Smooth muscle cell (in vitro differentiated cells): Measurements from ENCODE around the gene COX17. TPM values are rescaled to one million over a fixed set of nuclear protein-coding genes. Genes with fewer than 3 reads are reported as not detected.
A peak's percentile ranks its signal among the peaks of the same experiment; 100 is the strongest.

ENCODE experiments used
- DNase-seq: peaks from one replicate; lab custom pipeline; 2025; ENCODE audit not compliant: unreplicated experiment; lab: John Stamatoyannopoulos, UW
- H2AFZ ChIP-seq: fragments of 200-600 bp; sonication (generic); 2 replicates; pipeline ENCODE4 v1.6.0; 2016; ENCODE audit warnings: antibody characterized with exemption, low read depth, mild to moderate bottlenecking
- H3F3A ChIP-seq: fragments of 200-600 bp; sonication (generic); 2 replicates; pipeline ENCODE4 v1.6.0; 2017; ENCODE audit warnings: antibody characterized with exemption, low read depth
- H3K27ac ChIP-seq: fragments of 200-600 bp; sonication (generic); 2 replicates; pipeline ENCODE4 v1.5.1; 2016; ENCODE audit warnings: low read depth, mild to moderate bottlenecking
- H3K27me3 ChIP-seq: fragments of 200-600 bp; sonication (generic); 2 replicates; pipeline ENCODE4 v1.6.1; 2016; ENCODE audit warnings: low read depth, mild to moderate bottlenecking
- H3K36me3 ChIP-seq: fragments of 200-600 bp; sonication (generic); 2 replicates; pipeline ENCODE4 v1.5.1; 2016; ENCODE audit warnings: low read depth
- H3K4me1 ChIP-seq: fragments of 200-600 bp; sonication (generic); 2 replicates; pipeline ENCODE4 v1.5.1; 2016; ENCODE audit warnings: low read depth
- H3K4me2 ChIP-seq: fragments of 200-600 bp; sonication (generic); 2 replicates; pipeline ENCODE4 v1.6.0; 2016; ENCODE audit warnings: mild to moderate bottlenecking
- H3K4me3 ChIP-seq: fragments of 200-600 bp; sonication (generic); 2 replicates; pipeline ENCODE4 v1.5.1; 2016; ENCODE audit warnings: mild to moderate bottlenecking
- H3K79me2 ChIP-seq: fragments of 200-600 bp; sonication (generic); 2 replicates; pipeline ENCODE4 v1.6.0; 2016; ENCODE audit warnings: low read depth, mild to moderate bottlenecking
- H3K9ac ChIP-seq: fragments of 200-600 bp; sonication (generic); 2 replicates; pipeline ENCODE4 v1.6.0; 2016; ENCODE audit warnings: low read depth
- H3K9me3 ChIP-seq: fragments of 200-600 bp; sonication (generic); replicated peaks from 2 replicates; pipeline ENCODE4 v1.5.1; 2016; ENCODE audit warnings: low read depth
- H4K20me1 ChIP-seq: fragments of 200-600 bp; sonication (generic); 2 replicates; pipeline ENCODE4 v1.6.0; 2016; ENCODE audit warnings: low read depth
- WGBS: methylation state at CpG from one replicate; pipeline ENCODE4 v1.1.7; 2016; ENCODE audit warnings: low lambda C conversion rate; 5-methylcytosine and 5-hydroxymethylcytosine counted together
- polyA plus RNA-seq: library from polyadenylated mRNA; unstranded; fragments of >200 nt; fragmentation: Nextera tagmentation; extraction: Ambion mirVana; gene quantifications from 2 replicates; pipeline ENCODE4 v1.2.1, GENCODE V29; 2016
- total RNA-seq: library from RNA; depleted of rRNA; stranded (reverse); fragments of >200 nt; gene quantifications from 2 replicates; pipeline ENCODE4 v1.2.3, GENCODE V29; 2014
- TF ChIP-seq, protein P1 (sequence below): fragments of 200-600 bp; sonication (generic); IDR thresholded peaks from 2 replicates; pipeline ENCODE4 v1.5.1; 2017; ENCODE audit warnings: borderline replicate concordance, mild to moderate bottlenecking, antibody characterized with exemption; ENCODE audit not compliant: insufficient read depth, poor library complexity, severe bottlenecking

The COX17 gene
- total and polyA plus RNA-seq, 2 experiments from 2014 or later, result 47.0 to 69.4 TPM

DNA sequence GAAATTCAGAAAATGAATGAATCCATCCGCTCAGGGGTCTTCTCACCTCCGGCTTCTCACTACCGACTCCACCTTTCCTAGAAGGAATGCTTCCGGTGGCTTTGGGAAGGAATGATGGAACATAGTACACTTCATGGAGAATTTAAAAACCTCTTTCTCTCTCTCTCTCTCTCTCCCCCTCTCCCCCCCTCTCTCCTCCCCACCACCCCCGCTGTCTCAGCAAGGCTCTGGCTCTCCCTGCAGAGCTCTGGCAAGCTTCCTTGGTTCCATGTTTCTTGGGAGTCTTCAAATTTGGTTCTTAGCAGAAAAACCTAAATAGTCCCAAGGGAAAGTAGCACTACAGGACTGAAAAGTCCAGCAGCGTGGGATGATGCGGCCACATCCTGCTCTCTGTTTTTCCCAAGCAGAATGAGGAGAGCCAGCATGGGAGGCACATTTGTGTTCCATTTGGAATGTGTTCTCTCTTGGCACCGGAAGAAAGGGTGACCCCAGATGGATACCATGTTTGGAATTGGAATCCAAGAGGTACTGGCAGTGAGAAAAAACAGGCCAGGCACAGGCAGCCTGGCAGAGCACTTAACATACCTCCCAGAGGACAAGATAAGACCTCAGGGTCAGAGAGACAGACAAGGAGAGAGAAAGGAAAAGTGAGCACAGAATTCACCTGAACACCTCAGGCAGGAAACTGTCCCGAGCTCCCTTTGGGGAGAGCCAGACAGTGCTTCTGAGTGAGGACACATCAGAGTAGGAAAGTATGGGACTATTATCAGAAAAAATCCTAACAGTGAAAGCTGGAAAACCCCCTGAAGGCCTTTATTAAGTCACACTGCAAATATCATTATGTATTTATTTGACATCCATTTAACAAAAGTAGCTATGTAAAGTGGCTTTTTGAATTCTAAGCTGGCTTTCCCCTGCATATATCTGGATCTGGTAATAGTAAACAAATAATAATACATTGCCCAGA, 16.4 kb downstream of the COX17 start, which contains the start of gene POPDC2:
Gene POPDC2 (minus strand): TSS at position 116 of the 967 bp plus-strand sequence. CDS start 166 bp downstream, outside the sequence.
- Histone ChIP-seq H3K4me2 (no peak within 1 kb of the TSS), H3K4me3 (no peak within 1 kb of the TSS), H3K27ac (peak within 1 kb of the TSS; percentile 1), H3K9ac (no peak within 1 kb of the TSS), H3K9me3 (no peaks in the 10 kb centered on the region), H3K27me3 (no peaks in the 10 kb centered on the region), H3K79me2 (no peaks in the 10 kb centered on the region), H4K20me1 (no peaks in the 10 kb centered on the region), H2AFZ (no peak within 1 kb of the TSS), H3F3A (no peaks in the 10 kb centered on the region), H3K4me1 (no peaks in the 10 kb centered on the region), H3K36me3 (no peaks in the 10 kb centered on the region)
- WGBS, result 65% methylated on average over 9 of the region's 9 CpGs
- DNase-seq, result no peak
- TF ChIP-seq, protein P1, sequence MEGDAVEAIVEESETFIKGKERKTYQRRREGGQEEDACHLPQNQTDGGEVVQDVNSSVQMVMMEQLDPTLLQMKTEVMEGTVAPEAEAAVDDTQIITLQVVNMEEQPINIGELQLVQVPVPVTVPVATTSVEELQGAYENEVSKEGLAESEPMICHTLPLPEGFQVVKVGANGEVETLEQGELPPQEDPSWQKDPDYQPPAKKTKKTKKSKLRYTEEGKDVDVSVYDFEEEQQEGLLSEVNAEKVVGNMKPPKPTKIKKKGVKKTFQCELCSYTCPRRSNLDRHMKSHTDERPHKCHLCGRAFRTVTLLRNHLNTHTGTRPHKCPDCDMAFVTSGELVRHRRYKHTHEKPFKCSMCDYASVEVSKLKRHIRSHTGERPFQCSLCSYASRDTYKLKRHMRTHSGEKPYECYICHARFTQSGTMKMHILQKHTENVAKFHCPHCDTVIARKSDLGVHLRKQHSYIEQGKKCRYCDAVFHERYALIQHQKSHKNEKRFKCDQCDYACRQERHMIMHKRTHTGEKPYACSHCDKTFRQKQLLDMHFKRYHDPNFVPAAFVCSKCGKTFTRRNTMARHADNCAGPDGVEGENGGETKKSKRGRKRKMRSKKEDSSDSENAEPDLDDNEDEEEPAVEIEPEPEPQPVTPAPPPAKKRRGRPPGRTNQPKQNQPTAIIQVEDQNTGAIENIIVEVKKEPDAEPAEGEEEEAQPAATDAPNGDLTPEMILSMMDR, result no peak

GRCh38 chr3:119659606-119660291, 17.5 kb downstream of the COX17 start:
- Histone ChIP-seq H3K79me2 (no peaks in the 10 kb centered on the region), H3K9me3 (no peaks in the 10 kb centered on the region), H2AFZ (no peak overlapping the region), H3K36me3 (no peaks in the 10 kb centered on the region), H3K4me3 (no peak overlapping the region), H3K27ac (no peak overlapping the region), H3F3A (no peaks in the 10 kb centered on the region), H3K27me3 (no peaks in the 10 kb centered on the region), H4K20me1 (no peaks in the 10 kb centered on the region), H3K4me1 (no peaks in the 10 kb centered on the region), H3K4me2 (no peak overlapping the region), H3K9ac (no peak overlapping the region)
- TF ChIP-seq, protein P1, result no peak
- DNase-seq, result no peak
- over 99% methylated on average over 9 of the region's 9 CpGs for WGBS

DNA sequence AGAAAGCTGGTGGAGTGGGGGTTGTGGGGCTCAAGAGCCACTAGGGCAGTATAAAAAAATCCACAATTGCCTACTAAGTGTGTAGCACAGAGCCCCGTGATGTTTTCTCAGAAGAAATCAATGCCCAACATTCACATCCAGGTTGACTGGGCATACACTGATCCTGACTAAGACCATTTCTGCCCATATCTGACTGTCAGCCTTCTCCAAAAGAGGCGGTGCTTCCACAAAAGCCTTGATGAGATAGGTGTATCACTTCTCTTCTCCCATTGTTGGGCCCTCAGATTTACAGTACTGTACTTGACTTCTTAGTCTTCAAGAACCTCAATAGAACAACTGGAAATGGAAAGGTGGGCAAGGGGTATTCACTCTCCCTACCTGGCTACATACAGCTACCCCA, 18.2 kb downstream of the COX17 start:
- 100% methylated on average over 2 of the region's 2 CpGs for WGBS
- Histone ChIP-seq H3K4me1 (no peaks in the 10 kb centered on the region), H2AFZ (no peak overlapping the region), H4K20me1 (no peaks in the 10 kb centered on the region), H3K27me3 (no peaks in the 10 kb centered on the region), H3K9me3 (no peaks in the 10 kb centered on the region), H3K27ac (no peak overlapping the region), H3K9ac (no peak overlapping the region), H3K4me3 (no peak overlapping the region), H3F3A (no peaks in the 10 kb centered on the region), H3K4me2 (no peak overlapping the region), H3K36me3 (no peaks in the 10 kb centered on the region), H3K79me2 (no peaks in the 10 kb centered on the region)
- TF ChIP-seq, protein P1, result no peak
- no peak for DNase-seq
